ENCODE results near the gene TMC8.

- TF ChIP-seq POLR2A (IDR thresholded peaks at IDR 0.05) (no peak), CTCF (IDR thresholded peaks at IDR 0.05) (no peak)
Measured at GRCh38 chr17:78125976-78126894, 4.3 kb upstream of the TMC8 start.
